HTR-8/SVneo (cell line): ENCODE data around the gene FCSK.
A peak's percentile ranks its signal among the peaks of the same experiment; 100 is the strongest.
"Not testable (repeated sequence)": the region's sequence is repeated elsewhere in the genome, so short reads cannot be mapped to it uniquely, and the experiment has no call there.

ENCODE experiments used
- DNase-seq: peaks from one replicate; pipeline ENCODE4 v3.0.0; 2011; ENCODE audit warnings: low spot score, mixed read lengths; ENCODE audit not compliant: insufficient read length
- FAIRE-seq: peaks from 2 replicates; lab custom pipeline; 2011; peaks lifted over from hg19 to GRCh38; lab: Jason Lieb, UNC

Gene FCSK

DNA sequence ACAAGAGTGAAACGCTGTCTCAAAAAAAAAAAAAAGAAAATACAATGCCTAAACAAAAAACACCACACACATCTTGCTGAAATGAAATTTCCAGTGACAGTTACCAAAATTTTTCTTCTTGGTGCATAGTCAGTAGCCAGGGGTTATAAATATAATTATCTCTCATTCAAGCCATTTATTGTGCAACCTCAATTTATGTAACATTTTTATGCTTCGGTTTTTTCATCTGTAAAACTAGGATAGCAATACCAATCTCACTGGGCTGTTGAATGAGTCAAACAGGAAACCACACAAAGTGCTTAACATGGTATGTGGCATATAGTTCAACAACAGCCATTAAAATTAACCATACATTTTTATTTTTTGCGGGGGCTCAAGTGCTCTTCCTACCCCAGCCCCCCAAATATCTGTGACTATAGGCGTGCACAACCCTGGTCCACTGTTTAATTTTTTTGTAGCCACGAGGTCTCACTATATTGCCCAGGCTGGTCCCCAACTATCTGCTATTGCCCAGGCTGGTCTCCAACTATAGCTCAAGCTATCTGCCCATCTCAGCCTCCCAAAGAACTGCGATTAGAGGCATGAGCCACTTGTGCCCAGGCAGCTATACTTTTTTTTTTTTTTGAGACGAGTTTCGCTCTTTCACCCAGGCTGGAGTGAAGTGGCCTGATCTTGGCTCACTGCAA is 66.4 kb downstream of the FCSK start:
- no peak for FAIRE-seq
- peak; percentile 44 for DNase-seq

DNA sequence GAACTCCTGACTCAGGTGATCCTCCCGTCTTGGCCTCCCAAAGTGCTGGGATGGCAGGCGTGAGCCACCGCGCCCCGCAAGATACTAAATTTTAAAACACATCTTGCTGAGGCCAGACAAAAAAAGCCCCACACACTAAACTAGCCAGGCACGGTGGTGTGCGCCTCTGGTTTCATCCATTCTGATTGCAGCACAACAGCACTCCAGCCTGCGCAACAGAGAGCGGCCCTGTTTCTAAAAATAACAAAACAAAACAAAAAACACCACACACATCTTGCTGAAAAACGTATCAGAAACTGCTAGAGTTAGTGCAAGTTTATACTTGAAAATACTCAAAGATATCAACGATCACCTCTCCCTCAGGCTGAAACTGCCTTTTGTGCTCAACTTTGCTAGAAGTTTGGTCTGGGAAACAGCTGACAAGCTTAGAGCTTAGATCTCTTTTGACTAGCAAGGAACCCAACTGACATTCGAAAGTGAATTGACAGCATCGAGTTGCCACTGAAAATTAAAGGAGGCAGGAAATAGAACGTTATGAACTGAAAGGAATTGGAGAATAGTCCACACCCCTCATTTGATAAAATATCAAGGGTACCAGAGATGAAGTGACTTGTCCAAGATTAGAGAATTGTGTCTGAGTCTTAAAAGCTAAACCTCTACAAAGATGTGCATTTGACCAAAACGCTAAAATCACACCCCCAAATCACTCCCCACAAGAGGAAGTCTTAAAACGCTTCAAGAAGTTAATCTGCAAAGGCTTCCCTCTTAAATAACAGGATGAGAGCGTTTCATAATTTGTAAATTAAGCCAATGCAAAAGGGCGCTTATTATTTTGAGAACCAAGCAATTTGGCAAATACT is 68.1 kb downstream of the FCSK start:
- no peak for DNase-seq
- FAIRE-seq, result no peak

DNA sequence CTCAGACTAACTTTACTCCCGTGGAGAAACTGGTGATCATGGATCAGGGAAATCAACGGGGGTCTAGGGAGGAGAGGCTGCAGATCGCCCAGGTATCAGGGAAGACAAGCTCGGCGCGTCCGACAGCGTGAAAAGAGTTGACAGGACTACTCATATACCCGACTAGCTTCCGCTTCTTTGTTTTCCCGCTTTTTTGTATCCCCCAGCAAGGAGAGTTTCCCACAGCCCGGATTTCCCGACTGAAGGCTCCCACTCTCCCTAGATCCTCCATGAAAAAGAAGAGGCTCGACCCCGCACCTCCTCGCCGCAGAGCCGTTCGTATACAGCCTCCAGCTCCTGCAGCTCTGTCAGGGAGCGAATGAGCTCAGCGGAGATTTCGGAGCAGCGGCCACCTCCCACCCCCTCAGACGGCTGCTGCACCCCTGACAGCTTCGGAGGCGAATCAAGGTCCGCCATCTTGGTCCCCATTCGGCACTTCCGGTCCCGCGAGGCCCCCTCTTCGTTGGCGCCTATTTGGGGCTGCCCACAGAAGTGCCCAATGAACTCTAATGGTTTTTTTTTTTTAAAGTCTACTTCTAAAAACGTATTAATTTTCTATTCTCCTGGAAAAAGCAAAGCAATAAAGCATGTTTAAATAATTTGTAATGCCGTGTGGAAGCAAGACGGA is 68.8 kb downstream of the FCSK start, which contains the start of gene COG4:
COG4 (minus strand) TSS at position 479 of the 667 bp plus-strand sequence; CDS start at position 468, 11 bp downstream.
- DNase-seq (peak; percentile 86), FAIRE-seq (no peak)

DNA sequence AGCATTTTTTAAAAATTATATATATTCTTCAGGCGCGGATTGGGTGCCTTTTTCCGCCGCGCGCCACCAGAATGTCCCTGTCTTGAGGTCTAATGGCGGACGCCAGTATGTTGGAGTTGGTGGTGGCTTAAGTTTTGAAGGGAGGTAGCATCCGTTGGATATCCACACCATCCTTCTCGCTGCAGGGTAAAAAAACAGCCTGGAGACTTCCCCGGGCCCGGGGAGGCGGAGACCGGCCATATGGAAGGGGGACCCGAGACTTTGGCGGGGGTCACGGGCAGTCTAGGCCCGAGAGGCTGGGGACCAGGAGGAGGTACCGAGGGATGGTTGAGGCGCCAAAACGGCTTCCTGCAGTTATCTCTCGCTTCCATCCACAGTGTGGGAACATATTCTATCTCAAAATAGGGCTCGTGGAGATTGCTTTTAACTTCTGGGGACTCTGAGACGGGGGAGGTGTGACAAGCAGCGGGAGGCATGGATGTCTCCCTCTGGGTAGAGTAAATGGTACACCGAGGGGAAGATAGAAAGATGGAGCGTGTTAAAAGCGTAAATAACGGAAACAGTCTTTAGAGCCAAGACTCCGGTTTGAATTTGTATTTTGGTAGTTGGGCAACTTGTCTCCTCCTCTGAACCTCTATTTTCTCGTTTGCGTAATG is 69.5 kb downstream of the FCSK start, which contains the start of gene SF3B3:
SF3B3 (plus strand) TSS at position 74 of the 656 bp plus-strand sequence. CDS start 2,841 bp downstream, outside the sequence.
- FAIRE-seq, result no peak
- peak; percentile 61 for DNase-seq

DNA sequence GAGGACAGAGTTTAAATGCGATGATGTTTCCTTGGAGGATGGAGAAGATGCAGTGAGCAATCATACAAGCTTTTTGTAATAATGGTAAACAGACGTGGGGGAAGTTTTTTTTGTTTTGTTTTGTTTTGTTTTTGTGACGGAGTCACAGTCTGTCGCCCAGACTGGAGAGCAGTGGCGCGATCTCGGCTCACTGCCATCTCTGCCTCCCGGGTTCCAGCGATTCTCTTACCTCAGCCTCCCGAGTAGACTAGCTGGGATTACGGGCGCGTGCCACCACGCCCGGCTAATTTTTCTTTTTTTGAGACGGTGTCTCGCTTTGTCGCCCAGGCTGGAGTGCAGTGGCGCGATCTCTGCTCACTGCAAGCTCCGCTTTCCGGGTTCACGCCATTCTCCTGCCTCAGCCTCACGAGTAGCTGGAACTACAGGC is 70.0 kb downstream of the FCSK start:
- DNase-seq, FAIRE-seq: not testable (repeated sequence)

DNA sequence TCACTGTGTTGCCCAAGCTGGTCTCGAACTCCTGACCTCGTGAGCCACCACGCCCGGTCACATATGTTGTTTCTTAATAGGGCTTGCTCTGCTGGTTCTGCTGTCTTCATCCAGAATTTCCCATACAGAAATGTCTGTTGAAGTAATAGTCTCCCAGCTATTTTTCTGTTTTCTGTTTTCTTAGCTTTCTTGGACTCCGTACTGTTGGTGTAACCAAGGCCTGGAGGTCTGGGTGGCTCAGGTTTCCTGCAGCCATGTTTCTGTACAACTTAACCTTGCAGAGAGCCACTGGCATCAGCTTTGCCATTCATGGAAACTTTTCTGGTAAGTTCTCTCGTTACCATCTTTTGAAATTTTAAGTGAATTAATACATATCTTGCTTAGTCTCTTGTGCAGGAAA is 72.0 kb downstream of the FCSK start:
- no peak for FAIRE-seq
- no peak for DNase-seq

DNA sequence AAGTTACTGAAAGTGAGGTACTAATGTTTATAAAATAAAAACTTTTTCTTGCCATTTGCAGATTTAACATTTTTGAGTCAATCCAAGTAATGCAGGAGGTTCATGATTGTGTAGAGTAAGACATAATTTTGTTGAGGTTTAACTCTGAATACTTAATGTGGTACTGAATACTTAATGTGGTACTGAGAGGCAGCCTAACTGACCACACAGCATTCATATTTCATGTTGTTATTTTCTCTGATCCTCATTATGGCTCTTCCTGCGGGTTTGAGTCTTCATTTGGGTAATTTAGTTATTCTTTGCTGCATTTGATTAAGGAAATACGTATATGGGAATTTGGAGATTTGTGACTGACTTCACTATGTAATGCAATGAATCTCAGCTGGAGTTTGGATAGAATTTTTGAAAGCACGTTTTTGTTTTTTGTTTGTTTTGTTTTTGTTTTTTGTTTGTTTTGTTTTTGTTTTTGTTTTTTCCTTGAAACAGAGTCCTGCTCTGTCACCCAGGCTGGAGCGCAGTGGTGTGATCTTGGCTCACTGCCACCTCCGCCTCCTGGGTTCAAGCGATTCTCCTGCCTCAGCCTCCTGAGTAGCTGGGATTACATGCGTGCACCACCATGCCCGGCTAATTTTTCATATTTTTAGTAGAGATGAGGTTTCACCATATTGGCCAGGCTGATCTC is 73.1 kb downstream of the FCSK start:
- FAIRE-seq (no peak), DNase-seq (no peak)

DNA sequence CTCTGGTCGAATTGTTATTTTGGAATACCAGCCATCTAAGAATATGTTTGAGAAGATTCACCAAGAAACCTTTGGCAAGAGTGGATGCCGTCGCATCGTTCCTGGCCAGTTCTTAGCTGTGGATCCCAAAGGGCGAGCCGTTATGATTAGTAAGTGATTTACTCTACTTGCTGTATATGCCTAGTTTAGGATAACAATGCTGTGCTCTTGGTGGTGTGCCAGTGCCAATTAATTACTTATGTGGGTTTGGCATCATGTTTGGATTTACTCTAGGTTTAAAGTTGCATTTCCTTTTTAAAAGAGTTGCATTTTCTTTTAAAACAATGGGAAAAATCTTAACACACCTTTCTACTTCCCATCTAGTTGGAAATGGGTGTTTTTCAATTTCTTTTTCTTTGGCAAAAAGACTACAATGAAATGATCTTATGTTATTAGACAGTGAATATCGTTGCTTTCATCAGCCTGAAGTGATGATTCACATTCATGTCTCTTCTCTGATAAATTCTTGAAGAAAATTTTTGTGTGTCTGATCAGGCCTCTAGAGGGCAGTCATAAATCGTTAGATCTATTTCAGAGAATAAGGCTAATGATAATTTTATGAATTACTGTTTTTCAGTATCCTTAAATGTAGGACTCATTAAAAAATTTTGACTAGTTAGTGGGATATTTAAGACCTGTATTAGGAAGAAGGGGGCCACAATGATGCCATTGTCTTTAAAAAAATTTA is 74.8 kb downstream of the FCSK start:
- peak; percentile 53 for DNase-seq
- FAIRE-seq, result no peak
